Measurements from ENCODE around the gene PTGES.

The PTGES gene

GRCh38 chr9:129714511-129715061 is 38.3 kb downstream of the PTGES start:
- TF ChIP-seq JUND (IDR thresholded peaks at IDR 0.05; ENCODE audit: low read depth) = no peak
- in situ Hi-C loops (cut with HindIII; ENCODE audit: low pct_unique_long_range_greater_than_20kb, low sequenced_read_pairs) = no loop called here
- DNase-seq (ENCODE audit: low read depth in 1 of 2, low spot score in 1 of 2) = no peak

- TF ChIP-seq JUND (IDR thresholded peaks at IDR 0.05; ENCODE audit: low read depth) = no peak
- in situ Hi-C loops (cut with HindIII; ENCODE audit: low pct_unique_long_range_greater_than_20kb, low sequenced_read_pairs) = no loop called here
- no peak for DNase-seq (ENCODE audit: low read depth in 1 of 2, low spot score in 1 of 2)
Observed at GRCh38 chr9:129713402-129713679, 39.5 kb downstream of the PTGES start.

- DNase-seq (ENCODE audit: low read depth in 1 of 2, low spot score in 1 of 2) = no peak
- TF ChIP-seq JUND (IDR thresholded peaks at IDR 0.05; ENCODE audit: low read depth) = no peak
- in situ Hi-C loops (cut with HindIII; ENCODE audit: low pct_unique_long_range_greater_than_20kb, low sequenced_read_pairs) = no loop called here
Observed at GRCh38 chr9:129712634-129713401, 40.0 kb downstream of the PTGES start.

GRCh38 chr9:129710169-129710453 is 42.7 kb downstream of the PTGES start:
- DNase-seq (ENCODE audit: low read depth in 1 of 2, low spot score in 1 of 2) = no peak
- in situ Hi-C loops (cut with HindIII; ENCODE audit: low pct_unique_long_range_greater_than_20kb, low sequenced_read_pairs) = no loop called here
- TF ChIP-seq JUND (IDR thresholded peaks at IDR 0.05; ENCODE audit: low read depth) = no peak

- no peak for TF ChIP-seq JUND (IDR thresholded peaks at IDR 0.05; ENCODE audit: low read depth)
- in situ Hi-C loops (cut with HindIII; ENCODE audit: low pct_unique_long_range_greater_than_20kb, low sequenced_read_pairs) = no loop called here
- DNase-seq (ENCODE audit: low read depth in 1 of 2, low spot score in 1 of 2) = no peak
Observed at GRCh38 chr9:129709438-129710168, 43.2 kb downstream of the PTGES start.

- TF ChIP-seq JUND (IDR thresholded peaks at IDR 0.05; ENCODE audit: low read depth) = no peak
- in situ Hi-C loops (cut with HindIII; ENCODE audit: low pct_unique_long_range_greater_than_20kb, low sequenced_read_pairs) = no loop called here
- DNase-seq (ENCODE audit: low read depth in 1 of 2, low spot score in 1 of 2) = no peak
Observed at GRCh38 chr9:129708793-129709192, 44.0 kb downstream of the PTGES start.

DNA sequence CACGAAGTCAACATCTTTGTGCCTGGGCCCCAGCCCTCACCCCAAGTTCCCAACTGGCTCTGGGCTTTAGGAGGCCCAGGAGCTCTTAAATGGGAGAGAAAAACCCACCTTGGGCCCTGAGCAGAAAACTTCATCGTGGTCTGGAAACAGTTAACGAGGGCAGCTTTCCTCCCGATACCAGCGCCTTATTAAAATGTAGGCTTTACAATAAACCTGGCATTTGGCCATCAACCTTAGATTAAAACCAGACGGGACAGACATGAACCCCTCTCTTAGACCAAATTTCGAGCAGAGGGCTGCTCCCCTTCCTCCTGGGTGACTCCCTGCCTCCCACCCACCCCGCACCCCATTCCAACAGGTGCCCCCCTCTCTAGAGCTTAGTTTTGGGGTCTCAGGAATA is 48.0 kb downstream of the PTGES start:
- DNase-seq (ENCODE audit: low read depth in 1 of 2, low spot score in 1 of 2) = no peak
- TF ChIP-seq JUND (IDR thresholded peaks at IDR 0.05; ENCODE audit: low read depth) = no peak

DNA sequence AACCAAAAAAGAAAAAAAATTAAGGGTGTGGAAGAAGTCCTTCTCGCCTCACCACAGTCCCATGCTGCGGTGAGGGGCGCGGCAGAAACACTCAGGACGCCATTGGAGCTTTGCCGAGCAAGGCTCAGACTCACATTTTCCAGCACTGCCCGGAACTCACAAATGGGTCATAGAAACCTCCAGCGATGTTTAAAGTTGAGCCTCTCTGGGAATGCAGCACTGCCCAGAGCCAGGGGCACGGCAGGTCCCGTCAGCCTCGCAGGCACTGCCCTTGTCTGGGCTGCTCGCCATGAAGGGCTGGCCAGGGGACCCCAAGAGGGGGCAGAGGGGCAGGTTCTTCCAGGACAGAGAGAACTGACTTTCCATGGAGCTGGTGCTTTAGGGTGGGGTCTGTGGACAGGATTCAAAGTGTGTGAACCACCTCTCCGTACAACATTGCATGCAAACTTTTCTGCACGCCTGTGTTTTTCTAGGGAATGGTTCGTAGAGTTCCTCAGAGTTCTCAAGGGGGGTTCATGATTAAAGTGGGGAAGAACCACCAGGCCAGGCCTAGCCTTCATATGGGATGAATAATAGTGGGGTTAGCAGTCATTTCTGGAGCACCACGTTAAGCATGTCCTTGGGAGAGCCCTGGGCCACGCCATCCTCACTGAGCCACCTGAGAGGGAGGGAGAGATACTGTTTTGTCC is 49.0 kb downstream of the PTGES start:
- in situ Hi-C loops (cut with HindIII; ENCODE audit: low pct_unique_long_range_greater_than_20kb, low sequenced_read_pairs) = no loop called here
- no peak for TF ChIP-seq JUND (IDR thresholded peaks at IDR 0.05; ENCODE audit: low read depth)

More for the DNA sequence above, 48.0 kb downstream of the PTGES start:
- in situ Hi-C loops (cut with HindIII; ENCODE audit: low pct_unique_long_range_greater_than_20kb, low sequenced_read_pairs) = no loop called here

DNA sequence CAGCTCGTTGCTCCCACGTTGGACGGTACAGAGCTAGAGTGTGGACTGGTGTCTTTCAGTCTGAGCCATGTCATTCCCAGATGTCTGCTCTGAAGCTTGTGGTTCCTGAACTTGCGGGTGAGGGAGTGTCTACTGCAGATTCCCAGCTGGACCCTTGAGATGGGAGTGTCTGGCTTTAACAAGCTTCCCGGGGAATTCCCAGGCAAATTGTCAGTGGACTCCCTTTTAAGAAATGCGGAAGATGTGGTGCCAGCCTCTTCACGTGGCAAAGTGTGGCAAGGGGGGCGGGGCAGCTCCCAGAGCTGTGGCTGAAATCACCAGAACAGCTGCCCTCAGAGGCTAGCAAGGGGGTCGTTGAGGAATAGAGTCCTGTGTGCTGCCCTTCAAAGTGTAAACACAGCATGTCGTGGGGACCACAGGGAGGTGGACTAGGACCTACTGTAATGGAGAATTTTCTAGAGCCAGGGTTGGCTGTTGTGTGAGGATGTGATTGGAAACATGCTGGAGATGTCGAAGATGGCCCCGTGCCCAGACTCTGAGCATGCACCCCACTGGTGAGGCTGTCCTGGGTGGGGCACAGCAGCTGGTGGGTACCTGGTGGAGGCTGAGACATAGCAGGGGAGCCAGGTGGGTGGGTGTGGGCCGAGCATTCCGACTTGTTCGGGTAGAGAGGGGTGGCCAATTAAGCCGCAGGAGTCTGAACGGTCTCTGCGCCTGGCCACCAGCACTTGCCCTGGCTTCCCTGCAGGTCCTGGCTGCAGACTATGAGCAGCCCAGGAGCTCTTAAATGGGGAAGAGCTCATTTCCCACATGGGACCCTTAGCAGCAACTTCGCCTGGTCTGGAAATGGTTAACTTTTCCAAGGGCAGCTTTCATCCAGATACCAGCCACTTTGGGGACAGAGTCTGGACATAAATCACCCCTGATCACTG is 50.0 kb downstream of the PTGES start:
- TF ChIP-seq JUND (IDR thresholded peaks at IDR 0.05; ENCODE audit: low read depth) = no peak
- in situ Hi-C loops (cut with HindIII; ENCODE audit: low pct_unique_long_range_greater_than_20kb, low sequenced_read_pairs) = no loop called here
- no peak for DNase-seq (ENCODE audit: low read depth in 1 of 2, low spot score in 1 of 2)

More for the DNA sequence above, 49.0 kb downstream of the PTGES start:
- DNase-seq (ENCODE audit: low read depth in 1 of 2, low spot score in 1 of 2) = no peak

- no peak for DNase-seq (ENCODE audit: low read depth in 1 of 2, low spot score in 1 of 2)
- no peak for TF ChIP-seq JUND (IDR thresholded peaks at IDR 0.05; ENCODE audit: low read depth)
- in situ Hi-C loops (cut with HindIII; ENCODE audit: low pct_unique_long_range_greater_than_20kb, low sequenced_read_pairs) = no loop called here
Observed at GRCh38 chr9:129701549-129701948, 51.3 kb downstream of the PTGES start.

DNA sequence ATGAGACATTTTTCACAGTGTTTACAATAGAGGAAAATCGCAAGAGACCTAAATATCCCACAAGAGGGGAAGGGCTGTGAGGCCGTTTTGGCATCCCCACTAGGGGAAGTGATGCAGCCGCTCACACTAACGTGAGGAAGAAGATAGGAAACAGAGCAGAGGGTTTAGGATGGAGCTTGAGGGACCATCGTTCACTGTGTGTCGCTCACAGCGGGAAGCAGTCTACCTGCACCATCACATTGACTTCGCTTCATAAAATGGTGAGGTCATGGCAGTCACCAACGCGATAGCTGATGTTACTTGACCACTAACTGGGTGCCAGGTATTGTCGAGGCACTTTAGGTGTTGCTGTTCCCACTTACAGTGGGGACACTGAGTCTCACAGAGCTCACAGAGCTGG is 51.8 kb downstream of the PTGES start:
- DNase-seq (ENCODE audit: low read depth in 1 of 2, low spot score in 1 of 2) = no peak
- TF ChIP-seq JUND (IDR thresholded peaks at IDR 0.05; ENCODE audit: low read depth) = no peak
- in situ Hi-C loops (cut with HindIII; ENCODE audit: low pct_unique_long_range_greater_than_20kb, low sequenced_read_pairs) = no loop called here

- in situ Hi-C loops (cut with HindIII; ENCODE audit: low pct_unique_long_range_greater_than_20kb, low sequenced_read_pairs) = no loop called here
- no peak for TF ChIP-seq JUND (IDR thresholded peaks at IDR 0.05; ENCODE audit: low read depth)
- DNase-seq (ENCODE audit: low read depth in 1 of 2, low spot score in 1 of 2) = no peak
Observed at GRCh38 chr9:129698254-129698757, 54.5 kb downstream of the PTGES start.
